WERI-Rb-1 (cell line): ENCODE results near the gene NCBP2.
A peak's percentile ranks its signal among the peaks of the same experiment; 100 is the strongest.

Source experiments
- DNase-seq: peaks from one replicate; pipeline ENCODE4 v3.0.0-alpha.2; 2020
- H3K27ac ChIP-seq: fragments of 250-450 bp; sonication (Bioruptor Pico); 2 replicates; pipeline ENCODE4 v1.5.1; 2020; ENCODE audit warnings: mild to moderate bottlenecking, moderate library complexity
- H3K27me3 ChIP-seq: fragments of 250-450 bp; sonication (Bioruptor Pico); 2 replicates; pipeline ENCODE4 v1.5.1; 2021; ENCODE audit warnings: mild to moderate bottlenecking, low read depth, moderate library complexity; ENCODE audit not compliant: insufficient read depth, severe bottlenecking
- H3K36me3 ChIP-seq: fragments of 250-450 bp; sonication (Bioruptor Pico); 2 replicates; pipeline ENCODE4 v1.5.1; 2020; ENCODE audit warnings: mild to moderate bottlenecking, moderate library complexity
- H3K4me3 ChIP-seq: 2 replicates; pipeline ENCODE4 v1.5.1; 2011; ENCODE audit warnings: low read depth, mild to moderate bottlenecking, control low read depth, low read length
- H3K9me3 ChIP-seq: fragments of 250-450 bp; sonication (Bioruptor Pico); 2 replicates; pipeline ENCODE4 v1.5.1; 2021; ENCODE audit warnings: mild to moderate bottlenecking, moderate library complexity; ENCODE audit not compliant: severe bottlenecking
- TF ChIP-seq, protein P1 (sequence below): IDR thresholded peaks from 2 replicates; pipeline ENCODE4 v1.5.1; 2011; ENCODE audit warnings: low read depth, mild to moderate bottlenecking, control low read depth, inconsistent platforms, low read length

The NCBP2 gene

DNA sequence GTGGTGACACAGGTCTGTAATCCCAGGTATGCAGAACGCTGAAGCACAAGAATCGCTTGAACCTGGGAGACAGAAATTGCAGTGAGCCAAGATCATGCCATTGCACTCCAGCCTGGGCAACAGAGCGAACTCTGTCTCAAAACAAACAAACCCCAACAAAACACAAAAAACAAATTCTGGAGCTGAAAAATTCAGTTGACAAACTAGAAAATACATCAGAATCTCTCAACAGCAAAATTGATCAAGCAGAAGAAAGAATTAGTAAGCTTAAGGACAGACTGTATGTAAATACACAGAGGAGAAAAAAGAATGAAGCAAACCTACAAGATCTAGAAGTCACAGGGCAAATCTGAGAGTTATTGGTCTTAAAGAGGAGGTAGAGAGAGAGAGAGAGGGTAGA, 25.3 kb downstream of the NCBP2 start:
- TF ChIP-seq, protein P1, sequence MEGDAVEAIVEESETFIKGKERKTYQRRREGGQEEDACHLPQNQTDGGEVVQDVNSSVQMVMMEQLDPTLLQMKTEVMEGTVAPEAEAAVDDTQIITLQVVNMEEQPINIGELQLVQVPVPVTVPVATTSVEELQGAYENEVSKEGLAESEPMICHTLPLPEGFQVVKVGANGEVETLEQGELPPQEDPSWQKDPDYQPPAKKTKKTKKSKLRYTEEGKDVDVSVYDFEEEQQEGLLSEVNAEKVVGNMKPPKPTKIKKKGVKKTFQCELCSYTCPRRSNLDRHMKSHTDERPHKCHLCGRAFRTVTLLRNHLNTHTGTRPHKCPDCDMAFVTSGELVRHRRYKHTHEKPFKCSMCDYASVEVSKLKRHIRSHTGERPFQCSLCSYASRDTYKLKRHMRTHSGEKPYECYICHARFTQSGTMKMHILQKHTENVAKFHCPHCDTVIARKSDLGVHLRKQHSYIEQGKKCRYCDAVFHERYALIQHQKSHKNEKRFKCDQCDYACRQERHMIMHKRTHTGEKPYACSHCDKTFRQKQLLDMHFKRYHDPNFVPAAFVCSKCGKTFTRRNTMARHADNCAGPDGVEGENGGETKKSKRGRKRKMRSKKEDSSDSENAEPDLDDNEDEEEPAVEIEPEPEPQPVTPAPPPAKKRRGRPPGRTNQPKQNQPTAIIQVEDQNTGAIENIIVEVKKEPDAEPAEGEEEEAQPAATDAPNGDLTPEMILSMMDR = no peak
- Histone ChIP-seq H3K4me3 (no peak overlapping the region), H3K36me3 (no peaks in the 10 kb centered on the region), H3K27me3 (no peaks in the 10 kb centered on the region), H3K9me3 (no peaks in the 10 kb centered on the region), H3K27ac (no peak overlapping the region)
- no peak for DNase-seq

DNA sequence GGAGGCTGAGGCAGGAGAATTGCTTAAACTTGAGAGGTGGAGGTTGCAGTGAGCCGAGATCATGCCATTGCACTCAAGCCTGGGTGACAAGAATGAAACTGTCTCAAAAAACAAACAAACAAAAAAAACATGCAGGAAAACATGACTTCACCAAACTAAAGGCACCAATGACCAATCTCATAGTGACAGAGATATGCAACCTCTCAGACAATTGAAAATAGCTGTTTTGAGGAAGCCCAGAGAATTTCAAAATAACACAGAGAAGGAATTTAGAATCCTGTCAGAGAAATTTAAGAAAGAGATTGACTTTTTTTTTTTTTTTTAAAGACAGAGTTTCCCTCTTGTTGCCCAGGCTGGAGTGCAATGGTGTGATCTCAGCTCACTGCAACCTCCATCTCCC, 26.1 kb downstream of the NCBP2 start:
- Histone ChIP-seq H3K9me3 (no peaks in the 10 kb centered on the region), H3K36me3 (no peaks in the 10 kb centered on the region), H3K27ac (no peak overlapping the region), H3K27me3 (no peaks in the 10 kb centered on the region), H3K4me3 (no peak overlapping the region)
- TF ChIP-seq, protein P1 = no peak
- DNase-seq = no peak

DNA sequence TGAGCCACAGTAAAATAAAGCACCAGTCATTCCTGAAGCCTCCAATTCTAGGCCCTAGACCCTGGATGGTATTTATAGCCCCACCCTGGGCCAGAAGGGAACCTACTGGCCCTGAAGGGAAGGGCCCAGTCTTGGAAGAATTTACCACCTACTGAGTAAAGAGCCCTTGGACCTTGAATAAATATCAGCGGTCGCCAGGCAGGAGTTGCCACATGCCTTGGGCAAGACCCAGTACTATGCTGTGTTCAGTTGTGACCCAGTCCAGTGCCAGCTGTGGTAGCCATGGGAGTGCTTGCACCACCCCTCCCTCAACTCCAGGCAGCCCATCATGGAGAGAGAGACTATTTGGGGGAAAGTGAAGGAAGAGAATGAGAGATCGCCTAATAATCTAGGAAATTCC, 27.0 kb downstream of the NCBP2 start:
- H3K27ac ChIP-seq = no peak overlapping the region
- no peaks in the 10 kb centered on the region for H3K36me3 ChIP-seq
- H3K4me3 ChIP-seq = no peak overlapping the region
- no peak for DNase-seq
- H3K9me3 ChIP-seq = no peaks in the 10 kb centered on the region
- TF ChIP-seq, protein P1 = no peak
- no peaks in the 10 kb centered on the region for H3K27me3 ChIP-seq

DNA sequence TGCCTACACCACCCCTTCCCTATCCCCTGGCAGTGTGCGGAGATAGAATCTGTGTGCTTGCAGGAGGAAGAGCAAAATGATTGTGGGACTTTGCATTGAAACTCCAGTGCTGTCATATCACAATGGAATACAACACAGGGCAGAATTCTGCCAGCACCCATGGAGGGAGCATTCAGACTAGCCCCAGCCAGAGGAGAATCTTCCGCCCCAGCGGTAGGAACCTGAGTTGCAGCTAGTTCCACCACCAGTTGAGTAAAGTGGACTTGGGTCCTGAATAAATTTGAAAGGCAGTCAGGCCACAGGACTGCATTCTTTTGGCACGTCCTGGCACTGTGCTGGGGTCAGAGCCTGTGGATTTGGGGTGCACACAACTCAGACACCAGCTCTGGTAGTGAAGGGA, 27.5 kb downstream of the NCBP2 start:
- Histone ChIP-seq H3K9me3 (no peaks in the 10 kb centered on the region), H3K36me3 (no peaks in the 10 kb centered on the region), H3K27me3 (no peaks in the 10 kb centered on the region), H3K4me3 (no peak overlapping the region), H3K27ac (no peak overlapping the region)
- TF ChIP-seq, protein P1 = no peak
- no peak for DNase-seq

DNA sequence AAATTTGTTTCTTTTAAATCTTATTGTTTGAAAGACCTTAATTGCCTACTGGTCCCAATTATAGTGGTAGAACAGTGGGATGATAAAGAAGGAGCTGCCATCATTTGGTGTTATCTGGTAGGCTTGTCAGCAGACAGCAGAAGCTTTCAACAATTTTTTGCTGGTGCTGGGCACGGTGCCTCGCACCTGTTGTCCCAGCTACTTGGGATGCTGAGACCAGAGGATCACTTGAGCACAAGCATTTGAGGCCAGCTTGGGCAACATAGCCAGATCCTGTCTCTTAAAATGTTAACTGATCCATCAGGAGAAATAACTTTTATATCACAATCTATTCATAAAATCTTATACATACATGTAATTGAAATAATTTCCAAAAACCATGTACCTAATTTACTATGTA, 38.6 kb downstream of the NCBP2 start:
- Histone ChIP-seq H3K36me3 (peaks cover 30% of the 10 kb centered on the region), H3K9me3 (no peaks in the 10 kb centered on the region), H3K4me3 (no peak overlapping the region), H3K27me3 (no peaks in the 10 kb centered on the region), H3K27ac (no peak overlapping the region)
- TF ChIP-seq, protein P1 = no peak
- no peak for DNase-seq

DNA sequence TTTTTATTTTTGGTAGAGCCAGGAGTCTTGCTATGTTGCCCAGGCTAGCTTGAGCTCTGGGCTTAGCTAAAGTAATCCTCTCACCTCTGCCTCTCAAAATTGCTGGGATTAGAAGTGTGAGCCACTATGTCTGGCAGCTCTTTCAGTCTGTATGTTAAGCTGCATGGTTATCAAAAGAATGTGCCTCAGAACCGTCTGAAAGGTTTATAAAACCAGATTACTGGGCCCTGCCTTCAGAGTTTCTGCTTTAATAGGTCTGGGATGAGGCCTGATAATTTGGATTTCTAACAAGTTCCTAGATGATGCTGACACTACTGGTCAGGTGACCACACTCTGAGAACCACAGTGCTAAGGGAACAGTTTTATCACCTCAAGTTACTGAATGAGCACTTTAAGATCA, 40.0 kb downstream of the NCBP2 start:
- H3K4me3 ChIP-seq = no peak overlapping the region
- H3K9me3 ChIP-seq = no peaks in the 10 kb centered on the region
- H3K27me3 ChIP-seq = no peaks in the 10 kb centered on the region
- TF ChIP-seq, protein P1 = no peak
- H3K27ac ChIP-seq = no peak overlapping the region
- H3K36me3 ChIP-seq = peaks cover 30% of the 10 kb centered on the region
- peak; percentile 10 for DNase-seq
